Endodermal cell (in vitro differentiated cells): ENCODE measurements around the gene FGF14. TPM values are rescaled to one million over a fixed set of nuclear protein-coding genes. Genes with fewer than 3 reads are reported as not detected.

Experiments
- DNase-seq: peaks from one replicate; pipeline ENCODE4 v3.0.0-alpha.2; 2017
- H3K27ac ChIP-seq: 2 replicates; pipeline ENCODE4 v1.5.1; 2013; ENCODE audit warnings: mild to moderate bottlenecking, low read depth, low read length, moderate library complexity
- H3K27me3 ChIP-seq: 2 replicates; pipeline ENCODE4 v1.6.1; 2013; ENCODE audit warnings: mild to moderate bottlenecking, low read length, moderate library complexity; ENCODE audit not compliant: insufficient read depth, control insufficient read depth, poor library complexity, severe bottlenecking
- H3K36me3 ChIP-seq: 2 replicates; pipeline ENCODE4 v1.7.0; 2013; ENCODE audit warnings: mild to moderate bottlenecking, low read length, moderate library complexity; ENCODE audit not compliant: control insufficient read depth, insufficient read depth
- H3K4me1 ChIP-seq: one replicate; pipeline ENCODE4 v1.7.0; 2013; ENCODE audit warnings: low read length; ENCODE audit not compliant: control insufficient read depth, insufficient read depth
- H3K4me3 ChIP-seq: 2 replicates; pipeline ENCODE4 v1.5.1; 2013; ENCODE audit warnings: mild to moderate bottlenecking, low read length, moderate library complexity
- H3K9ac ChIP-seq: 2 replicates; pipeline ENCODE4 v1.6.1; 2013; ENCODE audit warnings: mild to moderate bottlenecking, low read length, moderate library complexity; ENCODE audit not compliant: poor library complexity, severe bottlenecking; ENCODE audit errors: extremely low read depth
- H3K9me3 ChIP-seq: 2 replicates; pipeline ENCODE4 v1.6.1; 2013; ENCODE audit warnings: mild to moderate bottlenecking, low read length, moderate library complexity; ENCODE audit not compliant: control insufficient read depth
- H3K27ac Mint-ChIP-seq: 2 replicates; pipeline ENCODE4 v1.8.0; 2020; ENCODE audit warnings: mixed read lengths
- H3K27me3 Mint-ChIP-seq: 2 replicates; pipeline ENCODE4 v1.8.0; 2021; ENCODE audit warnings: mild to moderate bottlenecking, mixed read lengths; ENCODE audit not compliant: insufficient read depth
- H3K36me3 Mint-ChIP-seq: 2 replicates; pipeline ENCODE4 v1.8.0; 2020; ENCODE audit warnings: low read depth, mixed read lengths
- H3K4me1 Mint-ChIP-seq: 2 replicates; pipeline ENCODE4 v1.8.0; 2020; ENCODE audit warnings: mixed read lengths
- H3K4me3 Mint-ChIP-seq: 2 replicates; pipeline ENCODE4 v1.8.0; 2020; ENCODE audit warnings: mild to moderate bottlenecking, moderate library complexity, mixed read lengths
- H3K9me3 Mint-ChIP-seq: 2 replicates; pipeline ENCODE4 v1.8.0; 2020; ENCODE audit warnings: mild to moderate bottlenecking, mixed read lengths
- CTCF ChIP-seq: fragments of 200-600 bp; sonication (generic); conservative IDR thresholded peaks from 2 replicates; pipeline ENCODE4 v1.5.0; 2021; ENCODE audit warnings: antibody characterized with exemption, mild to moderate bottlenecking
- WGBS, 2 experiments: methylation state at CpG; one replicate each; pipeline versions ENCODE4 v1.1.5 to v1.1.7; 2013; ENCODE audit warnings: missing lambda C conversion rate in 2 of 2, mixed read lengths in 1 of 2; ENCODE audit not compliant: insufficient coverage in 1 of 2, insufficient read length in 1 of 2; 5-methylcytosine and 5-hydroxymethylcytosine counted together
- total RNA-seq, 2 donors: library from RNA; stranded (reverse); fragmentation: NEBNext Ultra II Directional in 1 of 2; extraction: Animal tissue kit (Norgen Biotek cat#: 25700) in 1 of 2; gene quantifications; 2 replicates in 1 of 2; 3 replicates in 1 of 2; pipeline ENCODE4 v1.2.1, GENCODE V29; 2021

The FGF14 gene
- total RNA-seq, 2 donors from 2014 or later, result 0.15 to 0.26 TPM

GRCh38 chr13:102040812-102041211 lies 361.0 kb downstream of the FGF14 start:
- Histone ChIP-seq H3K36me3 (no peaks in the 10 kb centered on the region), H3K4me3 (no peak overlapping the region), H3K27ac (no peak overlapping the region), H3K9me3 (no peaks in the 10 kb centered on the region), H3K4me1 (no peaks in the 10 kb centered on the region), H3K27me3 (peaks cover 4% of the 10 kb centered on the region), H3K9ac (no peak overlapping the region)
- no peaks in the 10 kb centered on the region for H3K4me1 Mint-ChIP-seq
- H3K9me3 Mint-ChIP-seq, result no peaks in the 10 kb centered on the region
- WGBS, 2 experiments, result 77 to 86% methylated on average over 1 to 2 of the region's 2 CpGs
- DNase-seq, result no peak
- H3K27me3 Mint-ChIP-seq, result no peaks in the 10 kb centered on the region
- H3K4me3 Mint-ChIP-seq, result no peak overlapping the region
- no peaks in the 10 kb centered on the region for H3K36me3 Mint-ChIP-seq
- no peak overlapping the region for H3K27ac Mint-ChIP-seq
- no peak for TF ChIP-seq CTCF

- no peak for TF ChIP-seq CTCF
- no peak for DNase-seq
- no peaks in the 10 kb centered on the region for H3K4me1 Mint-ChIP-seq
- Histone ChIP-seq H3K27me3 (peaks cover 4% of the 10 kb centered on the region), H3K4me1 (no peaks in the 10 kb centered on the region), H3K4me3 (no peak overlapping the region), H3K9me3 (no peaks in the 10 kb centered on the region), H3K9ac (no peak overlapping the region), H3K27ac (no peak overlapping the region), H3K36me3 (no peaks in the 10 kb centered on the region)
- 79 to 84% methylated on average over 5 to 7 of the region's 7 CpGs for WGBS, 2 experiments
- no peak overlapping the region for H3K27ac Mint-ChIP-seq
- no peaks in the 10 kb centered on the region for H3K9me3 Mint-ChIP-seq
- no peaks in the 10 kb centered on the region for H3K36me3 Mint-ChIP-seq
- no peak overlapping the region for H3K4me3 Mint-ChIP-seq
- no peaks in the 10 kb centered on the region for H3K27me3 Mint-ChIP-seq
Measured at GRCh38 chr13:102039264-102039663, 362.6 kb downstream of the FGF14 start.

GRCh38 chr13:102038787-102039186 lies 363.1 kb downstream of the FGF14 start:
- no peak overlapping the region for H3K4me3 Mint-ChIP-seq
- WGBS, 2 experiments, result 90% methylated on average over 1 of the region's 1 CpG; no CpG with 5 or more reads in 1 of the 2 experiments
- H3K9ac ChIP-seq, result no peak overlapping the region
- peaks cover 4% of the 10 kb centered on the region for H3K27me3 ChIP-seq
- no peaks in the 10 kb centered on the region for H3K9me3 Mint-ChIP-seq
- no peak overlapping the region for H3K4me3 ChIP-seq
- H3K9me3 ChIP-seq, result no peaks in the 10 kb centered on the region
- DNase-seq, result no peak
- H3K36me3 ChIP-seq, result no peaks in the 10 kb centered on the region
- no peak overlapping the region for H3K27ac Mint-ChIP-seq
- H3K27ac ChIP-seq, result no peak overlapping the region
- H3K36me3 Mint-ChIP-seq, result no peaks in the 10 kb centered on the region
- H3K4me1 ChIP-seq, result no peaks in the 10 kb centered on the region
- no peaks in the 10 kb centered on the region for H3K4me1 Mint-ChIP-seq
- no peaks in the 10 kb centered on the region for H3K27me3 Mint-ChIP-seq
- TF ChIP-seq CTCF, result no peak
